ENCODE results near the gene KCNJ4.

DNA sequence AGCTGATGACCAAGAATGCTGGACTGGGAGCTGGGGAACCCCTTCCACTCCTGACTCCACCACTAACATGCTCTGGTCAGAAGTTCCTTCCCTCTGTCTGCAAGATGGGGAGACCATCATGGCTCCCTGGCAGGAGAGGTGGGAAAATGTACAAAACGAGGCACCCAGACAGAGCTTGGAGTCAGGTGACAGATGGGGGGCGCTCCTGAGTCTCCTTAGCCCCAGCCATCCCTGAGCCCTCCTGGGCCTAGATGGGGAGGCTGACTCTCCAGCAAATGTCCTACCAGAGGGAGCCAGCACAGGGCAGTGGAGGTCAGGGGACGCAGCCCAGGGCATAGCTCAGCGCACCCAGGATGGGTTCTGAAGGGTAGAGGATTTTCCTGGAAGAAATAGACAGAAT is 20.0 kb downstream of the KCNJ4 start:
- TF ChIP-seq POLR2A (IDR thresholded peaks at IDR 0.05): no peak
- TF ChIP-seq, protein P1, sequence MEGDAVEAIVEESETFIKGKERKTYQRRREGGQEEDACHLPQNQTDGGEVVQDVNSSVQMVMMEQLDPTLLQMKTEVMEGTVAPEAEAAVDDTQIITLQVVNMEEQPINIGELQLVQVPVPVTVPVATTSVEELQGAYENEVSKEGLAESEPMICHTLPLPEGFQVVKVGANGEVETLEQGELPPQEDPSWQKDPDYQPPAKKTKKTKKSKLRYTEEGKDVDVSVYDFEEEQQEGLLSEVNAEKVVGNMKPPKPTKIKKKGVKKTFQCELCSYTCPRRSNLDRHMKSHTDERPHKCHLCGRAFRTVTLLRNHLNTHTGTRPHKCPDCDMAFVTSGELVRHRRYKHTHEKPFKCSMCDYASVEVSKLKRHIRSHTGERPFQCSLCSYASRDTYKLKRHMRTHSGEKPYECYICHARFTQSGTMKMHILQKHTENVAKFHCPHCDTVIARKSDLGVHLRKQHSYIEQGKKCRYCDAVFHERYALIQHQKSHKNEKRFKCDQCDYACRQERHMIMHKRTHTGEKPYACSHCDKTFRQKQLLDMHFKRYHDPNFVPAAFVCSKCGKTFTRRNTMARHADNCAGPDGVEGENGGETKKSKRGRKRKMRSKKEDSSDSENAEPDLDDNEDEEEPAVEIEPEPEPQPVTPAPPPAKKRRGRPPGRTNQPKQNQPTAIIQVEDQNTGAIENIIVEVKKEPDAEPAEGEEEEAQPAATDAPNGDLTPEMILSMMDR (IDR thresholded peaks at IDR 0.05): no peak

Measured in Peyer's patch (tissue), 4 donors.